Colon (tissue), 2 donors: ENCODE measurements around the gene OR10A6.

Experiments
- FAIRE-seq: peaks from 2 replicates; lab custom pipeline; 2012; peaks lifted over from hg19 to GRCh38; lab: Jason Lieb, UNC
- donor health status: control.
- donor health status: control.

OR10A6 gene

GRCh38 chr11:7931168-7931567 is at the start of gene OR10A6:
Gene OR10A6, minus strand, starts transcription at chr11:7931268. Its CDS starts 2,606 bp downstream, at chr11:7928662.
- no peak for FAIRE-seq

- no peak for FAIRE-seq
Measured at GRCh38 chr11:7977232-7977917, 46.3 kb upstream of the OR10A6 start.

GRCh38 chr11:7974668-7975067 is 43.6 kb upstream of the OR10A6 start:
- FAIRE-seq = no peak

- no peak for FAIRE-seq
Measured at GRCh38 chr11:7973011-7973410, 41.9 kb upstream of the OR10A6 start.

GRCh38 chr11:7971846-7972245 is 40.8 kb upstream of the OR10A6 start:
- no peak for FAIRE-seq

- no peak for FAIRE-seq
Measured at GRCh38 chr11:7969756-7970646, 38.9 kb upstream of the OR10A6 start.

- no peak for FAIRE-seq
Measured at GRCh38 chr11:7968686-7969085, 37.6 kb upstream of the OR10A6 start.

- no peak for FAIRE-seq
Measured at GRCh38 chr11:7967826-7968225, 36.8 kb upstream of the OR10A6 start.

- no peak for FAIRE-seq
Measured at GRCh38 chr11:7967097-7967496, 36.0 kb upstream of the OR10A6 start.

GRCh38 chr11:7965386-7965785 is 34.3 kb upstream of the OR10A6 start, which contains the start of gene NLRP10:
Gene NLRP10, minus strand, starts transcription at chr11:7965447. Its CDS starts 1,952 bp downstream, at chr11:7963495.
- no peak for FAIRE-seq

GRCh38 chr11:7964873-7965272 is 33.8 kb upstream of the OR10A6 start:
- no peak for FAIRE-seq

- FAIRE-seq = no peak
Measured at GRCh38 chr11:7964261-7964660, 33.2 kb upstream of the OR10A6 start.

- no peak for FAIRE-seq
Measured at GRCh38 chr11:7955191-7955590, 24.1 kb upstream of the OR10A6 start.

- FAIRE-seq = no peak
Measured at GRCh38 chr11:7949934-7950333, 18.9 kb upstream of the OR10A6 start.

- FAIRE-seq = no peak
Measured at GRCh38 chr11:7944123-7944522, 13.1 kb upstream of the OR10A6 start.

- no peak for FAIRE-seq
Measured at GRCh38 chr11:7941608-7942007, 10.5 kb upstream of the OR10A6 start, which contains the start of gene OR10A3. Gene OR10A3, minus strand, starts transcription at chr11:7941708. Its CDS starts 2,188 bp downstream, at chr11:7939520.

- FAIRE-seq = no peak
Measured at GRCh38 chr11:7941146-7941545, 10.1 kb upstream of the OR10A6 start.

- no peak for FAIRE-seq
Measured at GRCh38 chr11:7936615-7937014, 5.5 kb upstream of the OR10A6 start.

GRCh38 chr11:7927635-7928034 is 3.4 kb downstream of the OR10A6 start:
- FAIRE-seq = no peak

GRCh38 chr11:7924536-7924935 is 6.5 kb downstream of the OR10A6 start:
- FAIRE-seq = no peak

- FAIRE-seq = no peak
Measured at GRCh38 chr11:7918141-7918540, 12.9 kb downstream of the OR10A6 start.

GRCh38 chr11:7911011-7911410 is 20.1 kb downstream of the OR10A6 start:
- FAIRE-seq = no peak

GRCh38 chr11:7910286-7910788 is 20.7 kb downstream of the OR10A6 start:
- no peak for FAIRE-seq
